Neural cell (in vitro differentiated cells): Measurements from ENCODE around the gene DNAL1.

Source experiments
- EP300 ChIP-seq: fragments of 450-650 bp; conservative IDR thresholded peaks from 2 replicates; pipeline ENCODE4 v1.6.1; 2014; ENCODE audit warnings: antibody characterized with exemption, mild to moderate bottlenecking, moderate library complexity; ENCODE audit not compliant: poor library complexity, severe bottlenecking
- EZH2 ChIP-seq: fragments of 200-600, 300-800 bp; shearing (Covaris generic), sonication (generic); IDR thresholded peaks from 2 replicates; pipeline ENCODE4 v1.6.1; 2014; ENCODE audit warnings: antibody characterized with exemption, low read length, borderline replicate concordance, mild to moderate bottlenecking; ENCODE audit not compliant: insufficient read depth, poor library complexity, severe bottlenecking
- MXI1 ChIP-seq: fragments of 450-650 bp; conservative IDR thresholded peaks from 2 replicates; pipeline ENCODE4 v1.6.1; 2014; ENCODE audit warnings: antibody characterized with exemption, mild to moderate bottlenecking; ENCODE audit not compliant: poor library complexity, severe bottlenecking
- POLR2AphosphoS5 ChIP-seq: IDR thresholded peaks from 2 replicates; pipeline ENCODE4 v1.6.1; 2012
- SMC3 ChIP-seq: fragments of 450-650 bp; conservative IDR thresholded peaks from 2 replicates; pipeline ENCODE4 v1.6.1; 2014; ENCODE audit warnings: antibody characterized with exemption, mild to moderate bottlenecking, moderate library complexity; ENCODE audit not compliant: poor library complexity
- TAF1 ChIP-seq: IDR thresholded peaks from 2 replicates; pipeline ENCODE4 v1.6.1; 2012; ENCODE audit warnings: low read depth
- TF ChIP-seq, protein P1 (sequence below): fragments of 450-650 bp; IDR thresholded peaks from 2 replicates; pipeline ENCODE4 v1.5.1; 2014; ENCODE audit warnings: antibody characterized with exemption, mild to moderate bottlenecking, moderate library complexity; ENCODE audit not compliant: poor library complexity, severe bottlenecking
- TF ChIP-seq, protein P2 (sequence below): IDR thresholded peaks from 2 replicates; pipeline ENCODE4 v1.6.1; 2012; ENCODE audit warnings: borderline replicate concordance

DNA sequence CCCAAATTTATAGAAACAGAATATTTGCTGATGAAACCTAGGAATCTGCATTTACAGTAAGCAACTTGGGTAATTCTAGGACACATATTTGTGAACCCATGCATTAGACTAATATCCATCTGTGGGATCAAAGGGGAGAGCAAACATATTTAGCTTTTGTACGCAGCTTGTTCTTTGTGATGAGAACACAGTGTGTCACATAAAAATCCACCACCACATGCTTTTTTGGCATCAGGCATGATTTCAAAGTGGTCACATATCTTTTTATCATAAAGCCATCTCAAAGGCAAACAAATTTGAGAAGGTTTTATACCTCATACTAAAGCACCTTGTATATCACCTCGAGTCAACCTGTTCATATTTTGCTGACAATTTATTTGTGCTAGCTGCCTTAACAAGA lies 15.7 kb downstream of the DNAL1 start:
- TF ChIP-seq, protein P1, sequence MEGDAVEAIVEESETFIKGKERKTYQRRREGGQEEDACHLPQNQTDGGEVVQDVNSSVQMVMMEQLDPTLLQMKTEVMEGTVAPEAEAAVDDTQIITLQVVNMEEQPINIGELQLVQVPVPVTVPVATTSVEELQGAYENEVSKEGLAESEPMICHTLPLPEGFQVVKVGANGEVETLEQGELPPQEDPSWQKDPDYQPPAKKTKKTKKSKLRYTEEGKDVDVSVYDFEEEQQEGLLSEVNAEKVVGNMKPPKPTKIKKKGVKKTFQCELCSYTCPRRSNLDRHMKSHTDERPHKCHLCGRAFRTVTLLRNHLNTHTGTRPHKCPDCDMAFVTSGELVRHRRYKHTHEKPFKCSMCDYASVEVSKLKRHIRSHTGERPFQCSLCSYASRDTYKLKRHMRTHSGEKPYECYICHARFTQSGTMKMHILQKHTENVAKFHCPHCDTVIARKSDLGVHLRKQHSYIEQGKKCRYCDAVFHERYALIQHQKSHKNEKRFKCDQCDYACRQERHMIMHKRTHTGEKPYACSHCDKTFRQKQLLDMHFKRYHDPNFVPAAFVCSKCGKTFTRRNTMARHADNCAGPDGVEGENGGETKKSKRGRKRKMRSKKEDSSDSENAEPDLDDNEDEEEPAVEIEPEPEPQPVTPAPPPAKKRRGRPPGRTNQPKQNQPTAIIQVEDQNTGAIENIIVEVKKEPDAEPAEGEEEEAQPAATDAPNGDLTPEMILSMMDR, result no peak
- no peak for TF ChIP-seq POLR2AphosphoS5
- TF ChIP-seq MXI1, result no peak
- TF ChIP-seq EP300, result no peak
- TF ChIP-seq, protein P2, sequence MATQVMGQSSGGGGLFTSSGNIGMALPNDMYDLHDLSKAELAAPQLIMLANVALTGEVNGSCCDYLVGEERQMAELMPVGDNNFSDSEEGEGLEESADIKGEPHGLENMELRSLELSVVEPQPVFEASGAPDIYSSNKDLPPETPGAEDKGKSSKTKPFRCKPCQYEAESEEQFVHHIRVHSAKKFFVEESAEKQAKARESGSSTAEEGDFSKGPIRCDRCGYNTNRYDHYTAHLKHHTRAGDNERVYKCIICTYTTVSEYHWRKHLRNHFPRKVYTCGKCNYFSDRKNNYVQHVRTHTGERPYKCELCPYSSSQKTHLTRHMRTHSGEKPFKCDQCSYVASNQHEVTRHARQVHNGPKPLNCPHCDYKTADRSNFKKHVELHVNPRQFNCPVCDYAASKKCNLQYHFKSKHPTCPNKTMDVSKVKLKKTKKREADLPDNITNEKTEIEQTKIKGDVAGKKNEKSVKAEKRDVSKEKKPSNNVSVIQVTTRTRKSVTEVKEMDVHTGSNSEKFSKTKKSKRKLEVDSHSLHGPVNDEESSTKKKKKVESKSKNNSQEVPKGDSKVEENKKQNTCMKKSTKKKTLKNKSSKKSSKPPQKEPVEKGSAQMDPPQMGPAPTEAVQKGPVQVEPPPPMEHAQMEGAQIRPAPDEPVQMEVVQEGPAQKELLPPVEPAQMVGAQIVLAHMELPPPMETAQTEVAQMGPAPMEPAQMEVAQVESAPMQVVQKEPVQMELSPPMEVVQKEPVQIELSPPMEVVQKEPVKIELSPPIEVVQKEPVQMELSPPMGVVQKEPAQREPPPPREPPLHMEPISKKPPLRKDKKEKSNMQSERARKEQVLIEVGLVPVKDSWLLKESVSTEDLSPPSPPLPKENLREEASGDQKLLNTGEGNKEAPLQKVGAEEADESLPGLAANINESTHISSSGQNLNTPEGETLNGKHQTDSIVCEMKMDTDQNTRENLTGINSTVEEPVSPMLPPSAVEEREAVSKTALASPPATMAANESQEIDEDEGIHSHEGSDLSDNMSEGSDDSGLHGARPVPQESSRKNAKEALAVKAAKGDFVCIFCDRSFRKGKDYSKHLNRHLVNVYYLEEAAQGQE, result no peak
- TF ChIP-seq TAF1, result no peak
- no peak for TF ChIP-seq EZH2
- TF ChIP-seq SMC3, result no peak
